GM23338 (cell line): ENCODE measurements around the gene FLVCR1. TPM values are rescaled to one million over a fixed set of nuclear protein-coding genes. Genes with fewer than 3 reads are reported as not detected.

Experiments used
- ATAC-seq: fragments of 200-7000 bp; cut with Tn5 transposase; 3 replicates; pipeline ENCODE4 v1.9.1; 2020
- DNase-seq: peaks from one replicate; pipeline ENCODE4 v3.0.0-alpha.2; 2015; ENCODE audit warnings: low spot score
- H2AFZ ChIP-seq: fragments of 200-600 bp; sonication (generic); 2 replicates; pipeline ENCODE4 v1.8.0; 2016; ENCODE audit warnings: antibody characterized with exemption, mild to moderate bottlenecking, moderate library complexity
- H3F3A ChIP-seq: fragments of 200-600 bp; sonication (generic); replicated peaks from 2 replicates; pipeline ENCODE4 v1.8.0; 2017; ENCODE audit warnings: antibody characterized with exemption, mixed run types, low read depth
- H3K27ac ChIP-seq: fragments of 200-600 bp; sonication (generic); 2 replicates; pipeline ENCODE4 v1.6.1; 2016; ENCODE audit warnings: low read depth
- H3K27me3 ChIP-seq: fragments of 200-600 bp; sonication (generic); 2 replicates; pipeline ENCODE4 v1.8.0; 2016; ENCODE audit warnings: mild to moderate bottlenecking, mixed run types, moderate library complexity; ENCODE audit not compliant: insufficient read depth
- H3K36me3 ChIP-seq: fragments of 200-600 bp; sonication (generic); 2 replicates; pipeline ENCODE4 v1.8.0; 2016; ENCODE audit warnings: mild to moderate bottlenecking; ENCODE audit not compliant: insufficient read depth
- H3K4me1 ChIP-seq: fragments of 200-600 bp; sonication (generic); 2 replicates; pipeline ENCODE4 v1.8.0; 2016; ENCODE audit warnings: mild to moderate bottlenecking, moderate library complexity; ENCODE audit not compliant: insufficient read depth
- H3K4me2 ChIP-seq: fragments of 200-600 bp; sonication (generic); 2 replicates; pipeline ENCODE4 v1.7.1; 2017; ENCODE audit warnings: mixed run types
- H3K4me3 ChIP-seq: fragments of 200-600 bp; sonication (generic); 2 replicates; pipeline ENCODE4 v1.6.1; 2016; ENCODE audit warnings: mixed run types
- H3K79me2 ChIP-seq: fragments of 200-600 bp; sonication (generic); replicated peaks from 2 replicates; pipeline ENCODE4 v1.8.0; 2017; ENCODE audit warnings: mild to moderate bottlenecking; ENCODE audit not compliant: insufficient read depth
- H3K9me2 ChIP-seq: fragments of 200-600 bp; sonication (generic); 2 replicates; pipeline ENCODE4 v1.8.0; 2017; ENCODE audit not compliant: insufficient read depth
- H4K20me1 ChIP-seq: fragments of 200-600 bp; sonication (generic); replicated peaks from 2 replicates; pipeline ENCODE4 v1.8.0; 2017; ENCODE audit warnings: mild to moderate bottlenecking; ENCODE audit not compliant: insufficient read depth
- H3K27ac Mint-ChIP-seq: 2 replicates; pipeline ENCODE4 v1.8.0; 2020; ENCODE audit warnings: inconsistent platforms, mild to moderate bottlenecking, moderate library complexity, mixed read lengths
- H3K27me3 Mint-ChIP-seq: 3 replicates; pipeline ENCODE4 v1.8.0; 2022; ENCODE audit warnings: low read depth, mild to moderate bottlenecking, moderate library complexity, mixed read lengths, inconsistent platforms; ENCODE audit not compliant: insufficient read depth, poor library complexity
- H3K36me3 Mint-ChIP-seq: 3 replicates; pipeline ENCODE4 v1.8.0; 2021; ENCODE audit warnings: low read depth, mild to moderate bottlenecking, inconsistent platforms, moderate library complexity, mixed read lengths
- H3K4me1 Mint-ChIP-seq: 3 replicates; pipeline ENCODE4 v1.8.0; 2020; ENCODE audit warnings: mild to moderate bottlenecking, inconsistent platforms, mixed read lengths
- H3K4me3 Mint-ChIP-seq: 3 replicates; pipeline ENCODE4 v1.8.0; 2021; ENCODE audit warnings: moderate library complexity, mild to moderate bottlenecking, inconsistent platforms, mixed read lengths
- H3K9me3 Mint-ChIP-seq: 3 replicates; pipeline ENCODE4 v1.8.0; 2020; ENCODE audit warnings: moderate library complexity, mild to moderate bottlenecking, inconsistent platforms, mixed read lengths
- CREB1 ChIP-seq: fragments of 250-450 bp; sonication (Bioruptor Pico); IDR thresholded peaks from 2 replicates; pipeline ENCODE4 v1.5.0; 2020; ENCODE audit warnings: low read depth, mild to moderate bottlenecking, moderate library complexity
- ETS1 ChIP-seq: IDR thresholded peaks from 2 replicates; pipeline ENCODE4 v1.6.1; 2016; ENCODE audit warnings: antibody characterized with exemption
- EZH2 ChIP-seq: fragments of 200-600 bp; sonication (generic); IDR thresholded peaks from one replicate; pipeline ENCODE4 v1.8.0; 2017; ENCODE audit warnings: antibody characterized with exemption, mild to moderate bottlenecking, low read depth; ENCODE audit not compliant: unreplicated experiment
- EZH2phosphoT487 ChIP-seq: fragments of 200-600 bp; sonication (generic); IDR thresholded peaks from one replicate; pipeline ENCODE4 v1.8.1; 2018; ENCODE audit warnings: antibody characterized with exemption; ENCODE audit not compliant: unreplicated experiment
- JUNB ChIP-seq: IDR thresholded peaks from one replicate; pipeline ENCODE4 v1.6.1; 2016; ENCODE audit warnings: antibody characterized with exemption; ENCODE audit not compliant: unreplicated experiment
- NANOG ChIP-seq: IDR thresholded peaks from 2 replicates; pipeline ENCODE4 v1.6.1; 2016; ENCODE audit warnings: antibody characterized with exemption, borderline replicate concordance
- POLR2AphosphoS5 ChIP-seq: IDR thresholded peaks from 2 replicates; pipeline ENCODE4 v1.6.1; 2016; ENCODE audit warnings: antibody characterized with exemption, low read depth
- STAT1 ChIP-seq: IDR thresholded peaks from one replicate; pipeline ENCODE4 v1.6.1; 2016; ENCODE audit warnings: antibody characterized with exemption; ENCODE audit not compliant: unreplicated experiment
- ZNF462 ChIP-seq: fragments of 250-450 bp; sonication (Bioruptor Pico); IDR thresholded peaks from 2 replicates; pipeline ENCODE4 v1.5.0; 2020; ENCODE audit warnings: mild to moderate bottlenecking, moderate library complexity
- polyA plus RNA-seq: library from polyadenylated mRNA; unstranded; fragments of >200 nt; fragmentation: Nextera tagmentation; extraction: Ambion mirVana; gene quantifications from 2 replicates; pipeline ENCODE4 v1.2.1, GENCODE V29; 2016
- total RNA-seq: library from RNA; depleted of rRNA; stranded (reverse); fragments of >200 nt; shearing (Covaris generic); gene quantifications from 2 replicates; pipeline ENCODE4 v1.2.3, GENCODE V29; 2014
- TF ChIP-seq, protein P1 (sequence below), 2 experiments: fragments of 200-600 bp in 1 of 2; sonication (generic) in 1 of 2; conservative IDR thresholded peaks; 2 replicates each; pipeline versions ENCODE4 v1.5.1 to v1.6.1; 2016 to 2017; ENCODE audit warnings: antibody characterized with exemption in 2 of 2, low read depth in 2 of 2, mild to moderate bottlenecking in 2 of 2, moderate library complexity in 1 of 2
- TF ChIP-seq, protein P2 (sequence below): IDR thresholded peaks from one replicate; pipeline ENCODE4 v1.6.1; 2018; ENCODE audit warnings: antibody characterized with exemption; ENCODE audit not compliant: unreplicated experiment

The FLVCR1 gene
- total and polyA plus RNA-seq, 2 experiments from 2014 or later = 60.5 to 93.5 TPM

DNA sequence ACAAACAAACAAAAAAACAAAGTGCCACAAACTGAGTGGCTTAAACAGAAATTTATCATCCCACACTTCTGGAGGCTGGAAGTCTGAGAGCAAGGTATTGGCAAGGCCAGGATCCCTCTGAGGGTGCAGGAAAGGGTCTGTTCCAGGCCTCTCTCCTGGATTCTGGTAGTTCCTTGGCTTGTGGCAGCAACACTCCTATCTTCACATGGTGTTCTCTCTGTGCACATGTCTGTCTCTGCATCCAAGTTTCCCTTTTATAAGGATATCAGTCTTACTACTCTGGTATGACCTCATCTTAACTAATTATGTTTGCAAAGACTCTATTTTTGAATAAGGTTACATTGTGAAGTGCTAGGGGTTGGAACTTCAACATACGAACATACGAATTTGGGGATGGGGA is 87.0 kb downstream of the FLVCR1 start:
- Mint-ChIP-seq H3K27me3 (peaks cover 21% of the 10 kb centered on the region), H3K27ac (no peak overlapping the region), H3K36me3 (peaks cover 21% of the 10 kb centered on the region), H3K9me3 (peaks cover 19% of the 10 kb centered on the region; the same call in 2 of the 3 replicates), H3K4me3 (no peak overlapping the region), H3K4me1 (peaks cover 15% of the 10 kb centered on the region)
- Histone ChIP-seq H3K4me1 (peaks cover 16% of the 10 kb centered on the region), H4K20me1 (no peaks in the 10 kb centered on the region), H3K27ac (no peak overlapping the region), H3K27me3 (no peaks in the 10 kb centered on the region), H3K36me3 (no peaks in the 10 kb centered on the region; the same call in 1 of the 2 replicates), H3F3A (no peaks in the 10 kb centered on the region), H3K79me2 (no peaks in the 10 kb centered on the region), H2AFZ (no peak overlapping the region), H3K9me2 (0 out of 2 replicates have a peak, but pooled peaks cover 3% of the 10 kb centered on the region), H3K4me2 (no peak overlapping the region), H3K4me3 (no peak overlapping the region)
- DNase-seq = no peak
- TF ChIP-seq, protein P1, sequence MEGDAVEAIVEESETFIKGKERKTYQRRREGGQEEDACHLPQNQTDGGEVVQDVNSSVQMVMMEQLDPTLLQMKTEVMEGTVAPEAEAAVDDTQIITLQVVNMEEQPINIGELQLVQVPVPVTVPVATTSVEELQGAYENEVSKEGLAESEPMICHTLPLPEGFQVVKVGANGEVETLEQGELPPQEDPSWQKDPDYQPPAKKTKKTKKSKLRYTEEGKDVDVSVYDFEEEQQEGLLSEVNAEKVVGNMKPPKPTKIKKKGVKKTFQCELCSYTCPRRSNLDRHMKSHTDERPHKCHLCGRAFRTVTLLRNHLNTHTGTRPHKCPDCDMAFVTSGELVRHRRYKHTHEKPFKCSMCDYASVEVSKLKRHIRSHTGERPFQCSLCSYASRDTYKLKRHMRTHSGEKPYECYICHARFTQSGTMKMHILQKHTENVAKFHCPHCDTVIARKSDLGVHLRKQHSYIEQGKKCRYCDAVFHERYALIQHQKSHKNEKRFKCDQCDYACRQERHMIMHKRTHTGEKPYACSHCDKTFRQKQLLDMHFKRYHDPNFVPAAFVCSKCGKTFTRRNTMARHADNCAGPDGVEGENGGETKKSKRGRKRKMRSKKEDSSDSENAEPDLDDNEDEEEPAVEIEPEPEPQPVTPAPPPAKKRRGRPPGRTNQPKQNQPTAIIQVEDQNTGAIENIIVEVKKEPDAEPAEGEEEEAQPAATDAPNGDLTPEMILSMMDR (conservative IDR thresholded peaks at IDR 0.05; ENCODE audit: low read depth in 2 of 2) = no peak
- no peak for TF ChIP-seq NANOG
- no peak for TF ChIP-seq EZH2phosphoT487
- TF ChIP-seq, protein P2, sequence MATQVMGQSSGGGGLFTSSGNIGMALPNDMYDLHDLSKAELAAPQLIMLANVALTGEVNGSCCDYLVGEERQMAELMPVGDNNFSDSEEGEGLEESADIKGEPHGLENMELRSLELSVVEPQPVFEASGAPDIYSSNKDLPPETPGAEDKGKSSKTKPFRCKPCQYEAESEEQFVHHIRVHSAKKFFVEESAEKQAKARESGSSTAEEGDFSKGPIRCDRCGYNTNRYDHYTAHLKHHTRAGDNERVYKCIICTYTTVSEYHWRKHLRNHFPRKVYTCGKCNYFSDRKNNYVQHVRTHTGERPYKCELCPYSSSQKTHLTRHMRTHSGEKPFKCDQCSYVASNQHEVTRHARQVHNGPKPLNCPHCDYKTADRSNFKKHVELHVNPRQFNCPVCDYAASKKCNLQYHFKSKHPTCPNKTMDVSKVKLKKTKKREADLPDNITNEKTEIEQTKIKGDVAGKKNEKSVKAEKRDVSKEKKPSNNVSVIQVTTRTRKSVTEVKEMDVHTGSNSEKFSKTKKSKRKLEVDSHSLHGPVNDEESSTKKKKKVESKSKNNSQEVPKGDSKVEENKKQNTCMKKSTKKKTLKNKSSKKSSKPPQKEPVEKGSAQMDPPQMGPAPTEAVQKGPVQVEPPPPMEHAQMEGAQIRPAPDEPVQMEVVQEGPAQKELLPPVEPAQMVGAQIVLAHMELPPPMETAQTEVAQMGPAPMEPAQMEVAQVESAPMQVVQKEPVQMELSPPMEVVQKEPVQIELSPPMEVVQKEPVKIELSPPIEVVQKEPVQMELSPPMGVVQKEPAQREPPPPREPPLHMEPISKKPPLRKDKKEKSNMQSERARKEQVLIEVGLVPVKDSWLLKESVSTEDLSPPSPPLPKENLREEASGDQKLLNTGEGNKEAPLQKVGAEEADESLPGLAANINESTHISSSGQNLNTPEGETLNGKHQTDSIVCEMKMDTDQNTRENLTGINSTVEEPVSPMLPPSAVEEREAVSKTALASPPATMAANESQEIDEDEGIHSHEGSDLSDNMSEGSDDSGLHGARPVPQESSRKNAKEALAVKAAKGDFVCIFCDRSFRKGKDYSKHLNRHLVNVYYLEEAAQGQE = no peak
- TF ChIP-seq ZNF462 (CRISPR knock-in tag) = no peak
- TF ChIP-seq POLR2AphosphoS5 = no peak
- no peak for TF ChIP-seq EZH2
- TF ChIP-seq ETS1 = no peak
- TF ChIP-seq STAT1 = no peak
- TF ChIP-seq CREB1 (CRISPR knock-in tag) = no peak
- TF ChIP-seq JUNB = no peak
- ATAC-seq = no peak
